PFSK-1 (cell line): ENCODE results near the gene FLNC.

Experiments
- FOXP2 ChIP-seq: optimal IDR thresholded peaks from 2 replicates; pipeline ENCODE3; 2011; ENCODE audit warnings: borderline replicate concordance, control low read depth, inconsistent platforms; ENCODE audit not compliant: insufficient read depth; ENCODE audit errors: extremely low read length, extremely low read depth
- POLR2AphosphoS5 ChIP-seq: IDR thresholded peaks from 2 replicates; pipeline ENCODE4 v1.6.1; 2012; ENCODE audit warnings: low read depth, mild to moderate bottlenecking, control low read depth, low read length, moderate library complexity
- REST ChIP-seq, 2 experiments: IDR thresholded peaks; 2 replicates each; pipeline versions ENCODE4 v1.6.1 to v1.8.0; 2011 to 2012; ENCODE audit warnings: low read depth in 2 of 2, low read length in 2 of 2, control low read depth in 1 of 2, inconsistent platforms in 1 of 2, mild to moderate bottlenecking in 1 of 2, moderate library complexity in 1 of 2; ENCODE audit not compliant: insufficient read depth in 1 of 2
- SIN3A ChIP-seq: IDR thresholded peaks from 2 replicates; pipeline ENCODE4 v1.6.1; 2012; ENCODE audit warnings: mild to moderate bottlenecking, low read length, moderate library complexity, borderline replicate concordance; ENCODE audit not compliant: insufficient read depth
- TAF1 ChIP-seq: IDR thresholded peaks from 2 replicates; pipeline ENCODE4 v1.6.1; 2012; ENCODE audit warnings: low read length, control low read depth, borderline replicate concordance; ENCODE audit not compliant: insufficient read depth

The FLNC gene

GRCh38 chr7:128791972-128792327 is 38.3 kb upstream of the FLNC start:
- TF ChIP-seq SIN3A = no peak
- no peak for TF ChIP-seq POLR2AphosphoS5
- TF ChIP-seq REST (IDR thresholded peaks at IDR 0.05; ENCODE audit: insufficient read depth in 1 of 2, low read depth in 2 of 2, low read length in 2 of 2) = no peak
- TF ChIP-seq TAF1 = no peak
- TF ChIP-seq FOXP2 = no peak

- TF ChIP-seq POLR2AphosphoS5 (no peak), FOXP2 (no peak), REST (IDR thresholded peaks at IDR 0.05; ENCODE audit: insufficient read depth in 1 of 2, low read depth in 2 of 2, low read length in 2 of 2) (no peak), TAF1 (no peak), SIN3A (no peak)
Measured at GRCh38 chr7:128792471-128793180, 37.6 kb upstream of the FLNC start.

- TF ChIP-seq SIN3A (no peak), POLR2AphosphoS5 (no peak)
Measured at GRCh38 chr7:128793181-128793547, 37.0 kb upstream of the FLNC start.

GRCh38 chr7:128794020-128794419 is 36.2 kb upstream of the FLNC start:
- TF ChIP-seq POLR2AphosphoS5 (no peak), FOXP2 (no peak)

GRCh38 chr7:128794436-128794835 is 35.8 kb upstream of the FLNC start:
- TF ChIP-seq REST (IDR thresholded peaks at IDR 0.05; ENCODE audit: insufficient read depth in 1 of 2, low read depth in 2 of 2, low read length in 2 of 2) = no peak
- TF ChIP-seq FOXP2 = no peak
- TF ChIP-seq SIN3A = no peak
- TF ChIP-seq TAF1 = no peak

GRCh38 chr7:128795129-128795528 is 35.1 kb upstream of the FLNC start:
- no peak for TF ChIP-seq FOXP2
- TF ChIP-seq REST (IDR thresholded peaks at IDR 0.05; ENCODE audit: insufficient read depth in 1 of 2, low read depth in 2 of 2, low read length in 2 of 2) = no peak
- no peak for TF ChIP-seq POLR2AphosphoS5
- no peak for TF ChIP-seq SIN3A
- no peak for TF ChIP-seq TAF1
